Fibroblast of the aortic adventitia (primary cell): ENCODE results near the gene SLC25A48. TPM values are rescaled to one million over a fixed set of nuclear protein-coding genes. Genes with fewer than 3 reads are reported as not detected.

Source experiments
- DNase-seq: peaks from one replicate; pipeline ENCODE4 v3.0.0-alpha.2; 2010; ENCODE audit warnings: low read depth
- H3K4me3 ChIP-seq: 2 replicates; pipeline ENCODE4 v1.5.1; 2011; ENCODE audit warnings: low read depth, mild to moderate bottlenecking, control low read depth, low read length, moderate library complexity
- small RNA-seq: library from RNA; depleted of rRNA; stranded (forward); fragments of <200 nt; gene quantifications from one replicate; pipeline ENCODE3, GENCODE V24; 2012
- total RNA-seq: library from RNA; depleted of rRNA; stranded (reverse); fragments of >200 nt; gene quantifications from 2 replicates; pipeline ENCODE4 v1.2.3, GENCODE V29; 2012; ENCODE audit warnings: low replicate concordance
- TF ChIP-seq, protein P1 (sequence below): IDR thresholded peaks from 2 replicates; pipeline ENCODE4 v1.5.1; 2011; ENCODE audit warnings: mild to moderate bottlenecking, low read length, control low read depth, inconsistent platforms; ENCODE audit not compliant: insufficient read depth

SLC25A48 gene
- total RNA-seq, 1 donor, result not detected

DNA sequence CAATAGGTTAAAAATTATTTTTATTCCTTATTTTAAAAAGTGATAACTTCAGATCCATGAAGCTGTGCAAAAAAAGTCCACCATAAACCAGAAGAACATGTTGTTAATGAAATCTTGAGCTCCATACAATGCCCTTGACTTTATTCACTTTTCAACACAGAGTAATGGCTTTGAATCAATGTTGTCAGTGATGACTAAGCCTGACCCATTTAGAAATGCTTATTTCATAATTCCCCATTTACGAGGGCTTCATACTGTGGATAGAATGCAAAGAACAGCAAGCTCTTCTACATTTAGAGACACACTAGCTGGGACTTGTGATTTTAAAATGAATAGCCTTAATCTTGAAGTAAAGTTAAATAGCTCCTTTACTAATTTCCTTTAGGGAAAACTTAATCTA, 86.9 kb downstream of the SLC25A48 start:
- peak; percentile 69 for DNase-seq
- no peak overlapping the region for H3K4me3 ChIP-seq
- TF ChIP-seq, protein P1, sequence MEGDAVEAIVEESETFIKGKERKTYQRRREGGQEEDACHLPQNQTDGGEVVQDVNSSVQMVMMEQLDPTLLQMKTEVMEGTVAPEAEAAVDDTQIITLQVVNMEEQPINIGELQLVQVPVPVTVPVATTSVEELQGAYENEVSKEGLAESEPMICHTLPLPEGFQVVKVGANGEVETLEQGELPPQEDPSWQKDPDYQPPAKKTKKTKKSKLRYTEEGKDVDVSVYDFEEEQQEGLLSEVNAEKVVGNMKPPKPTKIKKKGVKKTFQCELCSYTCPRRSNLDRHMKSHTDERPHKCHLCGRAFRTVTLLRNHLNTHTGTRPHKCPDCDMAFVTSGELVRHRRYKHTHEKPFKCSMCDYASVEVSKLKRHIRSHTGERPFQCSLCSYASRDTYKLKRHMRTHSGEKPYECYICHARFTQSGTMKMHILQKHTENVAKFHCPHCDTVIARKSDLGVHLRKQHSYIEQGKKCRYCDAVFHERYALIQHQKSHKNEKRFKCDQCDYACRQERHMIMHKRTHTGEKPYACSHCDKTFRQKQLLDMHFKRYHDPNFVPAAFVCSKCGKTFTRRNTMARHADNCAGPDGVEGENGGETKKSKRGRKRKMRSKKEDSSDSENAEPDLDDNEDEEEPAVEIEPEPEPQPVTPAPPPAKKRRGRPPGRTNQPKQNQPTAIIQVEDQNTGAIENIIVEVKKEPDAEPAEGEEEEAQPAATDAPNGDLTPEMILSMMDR, result no peak

DNA sequence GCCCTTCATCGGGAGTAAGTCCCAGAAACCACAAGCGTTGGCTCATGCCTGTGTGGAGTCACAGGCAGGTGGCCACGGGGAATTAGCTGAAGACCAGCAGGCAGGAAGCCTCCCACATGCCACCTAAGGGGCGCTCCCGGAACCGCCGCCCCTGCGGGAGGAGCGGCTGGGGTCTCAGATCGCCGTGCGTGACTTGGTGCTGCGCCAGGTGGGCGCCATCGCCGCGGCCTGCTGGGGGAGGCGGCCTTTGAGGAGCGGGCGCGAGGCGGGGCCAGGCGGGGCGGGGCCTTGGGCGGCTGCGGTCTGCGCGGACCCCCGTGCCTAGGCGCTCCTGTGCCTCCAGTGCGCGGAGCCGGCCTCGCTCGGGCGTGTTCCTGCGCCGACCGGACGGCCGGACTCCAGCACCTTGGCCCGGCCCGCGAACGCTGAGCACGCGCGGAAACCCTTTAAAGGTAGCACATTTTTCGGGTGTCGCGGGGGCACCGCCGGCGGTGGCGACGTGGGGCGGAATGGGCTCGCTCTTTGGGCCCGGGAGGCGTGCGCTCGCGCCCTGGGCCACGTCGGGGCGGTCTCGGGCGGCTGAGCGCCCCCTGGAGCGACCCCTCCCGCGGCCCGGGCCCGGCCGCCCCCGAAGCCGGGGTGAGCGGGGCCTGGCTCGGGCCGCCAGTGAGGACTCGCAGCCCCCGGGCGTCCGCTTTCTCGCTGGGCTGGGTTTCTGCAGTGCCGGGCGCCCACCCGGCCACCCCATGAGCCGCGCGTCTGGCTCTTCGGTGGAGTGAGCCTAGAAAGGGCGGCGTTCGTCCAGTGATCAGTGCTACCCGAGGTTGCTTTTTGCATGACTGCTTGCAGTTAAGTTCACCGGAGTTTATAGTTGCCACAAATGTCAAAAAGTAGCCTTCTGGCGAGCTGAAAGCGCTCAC, 95.8 kb downstream of the SLC25A48 start:
- peak overlapping the region; percentile 65 for H3K4me3 ChIP-seq
- no peak for DNase-seq
- TF ChIP-seq, protein P1, result peak; percentile 20

DNA sequence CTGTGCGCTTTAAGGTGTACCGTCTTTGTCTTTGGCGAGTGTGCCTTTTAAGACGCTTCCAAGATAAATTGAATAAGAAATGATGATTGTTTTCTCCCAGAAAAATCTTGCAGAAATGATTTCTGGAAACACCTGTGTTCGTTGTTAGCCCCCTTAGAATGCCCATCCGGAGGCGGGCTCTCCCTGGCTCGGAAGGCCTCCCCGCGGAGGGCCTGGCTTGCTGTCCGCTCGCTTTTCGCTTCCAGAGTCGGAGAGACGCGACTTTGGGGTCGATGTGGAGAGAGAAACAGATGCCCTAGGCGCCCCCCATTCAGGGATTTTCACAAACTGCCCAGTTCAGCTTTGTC, 96.5 kb downstream of the SLC25A48 start:
- DNase-seq, result no peak
- TF ChIP-seq, protein P1, result no peak

DNA sequence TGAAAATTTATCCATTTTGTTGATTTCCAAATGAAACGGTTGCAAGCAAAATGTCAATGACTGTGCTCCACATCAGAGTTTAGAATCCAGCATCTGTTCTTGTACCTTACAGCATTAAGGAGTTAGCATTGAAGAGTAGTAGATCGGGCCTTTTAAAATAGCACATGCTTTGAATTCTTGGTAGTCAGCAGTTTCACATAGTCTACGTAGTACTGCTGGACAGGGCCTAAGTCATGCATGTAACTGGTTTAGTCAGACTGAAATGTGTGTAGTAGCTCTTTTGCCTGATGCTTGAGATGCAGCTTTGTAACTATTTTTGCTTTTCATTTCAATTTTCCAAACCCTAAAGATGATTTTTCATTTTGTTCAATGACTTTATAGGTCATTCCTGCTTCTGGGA, 100.5 kb downstream of the SLC25A48 start:
- H3K4me3 ChIP-seq, result no peak overlapping the region
- TF ChIP-seq, protein P1, result no peak
- peak; percentile 54 for DNase-seq

More for the DNA sequence above, 96.5 kb downstream of the SLC25A48 start:
- H3K4me3 ChIP-seq, result peak overlapping the region; percentile 65

DNA sequence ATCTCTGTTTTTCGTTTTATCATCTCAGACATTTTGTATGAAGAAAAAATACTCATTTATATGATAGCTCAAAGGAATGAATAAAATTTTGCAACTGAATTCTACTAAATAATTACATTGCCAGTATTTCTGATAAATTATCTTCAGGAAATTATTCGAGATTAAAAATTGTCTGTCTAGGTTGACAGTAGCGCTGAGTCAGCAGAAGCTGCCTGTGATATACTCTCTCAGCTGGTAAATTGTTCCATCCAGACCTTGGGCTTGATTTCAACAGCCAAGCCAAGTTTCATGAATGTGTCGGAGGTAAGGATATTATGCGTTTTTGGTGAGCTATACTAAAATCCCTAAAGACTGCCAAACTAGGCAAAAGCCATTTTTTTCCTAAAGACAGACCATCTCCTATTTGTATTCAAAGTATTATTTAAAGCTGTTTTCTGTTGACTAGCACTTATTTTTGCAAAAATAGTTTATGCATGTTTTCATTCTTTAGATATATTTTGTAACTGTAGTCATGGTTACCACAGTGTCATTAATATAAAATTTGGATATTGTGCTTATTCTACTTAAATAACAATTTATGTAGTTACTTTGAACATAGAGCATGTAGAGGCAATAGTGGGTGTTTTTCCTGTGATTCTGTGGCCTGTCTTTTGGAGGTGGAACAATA, 102.9 kb downstream of the SLC25A48 start:
- no peak for DNase-seq
- TF ChIP-seq, protein P1, result no peak
- H3K4me3 ChIP-seq, result no peak overlapping the region

Small RNA genes within 50 kb of the gene (small RNA-seq; reads per million reads assigned to genes)
- gene MIR5692C1, result not detected

Other genes starting within 250 kb of the SLC25A48 start
- not detected in 2 replicates for gene IL9, start 61.2 kb downstream of the SLC25A48 start, total RNA-seq
- not detected in 2 replicates for gene LECT2, start 120.3 kb downstream of the SLC25A48 start, total RNA-seq
- 169 and 227 TPM in 2 replicates for gene TGFBI, start 194.3 kb downstream of the SLC25A48 start, total RNA-seq